Head of caudate nucleus (tissue), 42 donors: Measurements from ENCODE around the gene PEAR1.

ENCODE experiments used
- DNase-seq, 42 donors: peaks; one replicate each; pipeline versions ENCODE4 v3.0.0 to v3.0.0-alpha.2; 2020 to 2021; ENCODE audit warnings: mixed read lengths in 7 of 42
- intact Hi-C: fragments of 100-400 bp; cut with DNase I; formaldehyde crosslinking; loops from one replicate; pipeline ENCODE4 v1.15.0; 2022

The PEAR1 gene

DNA sequence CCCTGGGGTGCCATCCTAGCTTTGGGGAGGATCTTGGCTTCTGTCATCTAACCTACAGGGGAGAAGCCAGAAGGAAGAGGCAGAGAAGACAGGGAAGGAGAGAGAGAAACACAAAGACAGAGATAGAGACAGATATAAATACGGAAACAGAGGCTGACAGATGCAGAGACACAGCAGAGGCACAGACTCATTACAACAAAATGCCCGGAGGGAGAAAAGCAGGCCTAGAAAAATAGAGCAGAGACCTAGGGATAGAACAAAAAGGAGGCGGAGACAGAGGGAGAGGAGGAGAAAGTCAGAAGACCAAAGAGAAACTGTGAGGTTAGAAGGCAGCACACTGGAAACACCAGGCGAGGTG, 1.9 kb downstream of the PEAR1 start:
- intact Hi-C loops, result no loop called here
- no peak for DNase-seq

DNA sequence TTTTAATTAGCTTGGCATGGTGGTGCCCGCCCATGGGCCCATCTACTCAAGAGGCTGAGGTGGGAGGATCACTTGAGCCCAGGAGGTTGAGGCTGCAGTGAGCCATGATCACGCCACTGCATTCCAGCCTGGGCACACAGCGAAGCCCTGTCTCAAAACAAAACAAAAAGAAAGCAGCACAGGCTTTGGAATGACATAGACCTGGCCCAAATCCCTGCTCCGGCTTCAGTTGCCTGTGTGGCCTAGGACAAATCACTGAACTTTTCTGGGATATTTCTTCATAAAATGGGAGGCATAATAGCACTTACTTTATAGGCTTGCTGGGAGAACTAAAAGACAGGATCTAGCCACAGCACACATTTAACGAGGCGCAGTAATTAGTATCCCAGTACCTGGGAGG, 2.4 kb downstream of the PEAR1 start:
- intact Hi-C loops, result no loop called here

DNA sequence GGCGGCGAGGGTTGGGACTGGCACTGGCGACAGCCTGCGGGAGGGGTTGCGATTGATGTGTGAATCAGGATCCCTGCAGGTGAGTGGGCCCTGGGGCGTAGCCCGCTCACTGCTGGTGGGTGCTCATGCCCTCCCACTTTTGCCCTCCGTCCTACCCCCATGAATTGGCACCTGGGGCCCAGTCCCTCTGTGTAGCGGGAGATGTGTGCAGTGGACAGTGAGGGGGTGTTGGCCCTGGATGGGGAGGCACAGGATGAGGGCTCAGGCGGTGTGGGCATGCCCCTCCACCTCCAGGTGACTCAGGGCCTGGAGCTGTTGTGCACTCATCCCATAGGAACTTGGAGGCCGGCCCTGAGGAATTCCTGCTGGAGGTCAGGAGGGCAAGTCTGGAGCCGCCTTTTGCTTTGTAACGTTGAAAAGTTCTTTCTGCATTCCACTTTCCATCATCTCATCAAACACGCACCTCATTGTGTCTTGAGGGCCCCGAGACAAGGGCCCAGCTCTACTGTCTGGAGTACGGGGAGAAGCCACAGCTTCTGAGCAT, 3.0 kb downstream of the PEAR1 start:
- no peak for DNase-seq
- intact Hi-C loops, result no loop called here

More for the DNA sequence above, 2.4 kb downstream of the PEAR1 start:
- no peak for DNase-seq

DNA sequence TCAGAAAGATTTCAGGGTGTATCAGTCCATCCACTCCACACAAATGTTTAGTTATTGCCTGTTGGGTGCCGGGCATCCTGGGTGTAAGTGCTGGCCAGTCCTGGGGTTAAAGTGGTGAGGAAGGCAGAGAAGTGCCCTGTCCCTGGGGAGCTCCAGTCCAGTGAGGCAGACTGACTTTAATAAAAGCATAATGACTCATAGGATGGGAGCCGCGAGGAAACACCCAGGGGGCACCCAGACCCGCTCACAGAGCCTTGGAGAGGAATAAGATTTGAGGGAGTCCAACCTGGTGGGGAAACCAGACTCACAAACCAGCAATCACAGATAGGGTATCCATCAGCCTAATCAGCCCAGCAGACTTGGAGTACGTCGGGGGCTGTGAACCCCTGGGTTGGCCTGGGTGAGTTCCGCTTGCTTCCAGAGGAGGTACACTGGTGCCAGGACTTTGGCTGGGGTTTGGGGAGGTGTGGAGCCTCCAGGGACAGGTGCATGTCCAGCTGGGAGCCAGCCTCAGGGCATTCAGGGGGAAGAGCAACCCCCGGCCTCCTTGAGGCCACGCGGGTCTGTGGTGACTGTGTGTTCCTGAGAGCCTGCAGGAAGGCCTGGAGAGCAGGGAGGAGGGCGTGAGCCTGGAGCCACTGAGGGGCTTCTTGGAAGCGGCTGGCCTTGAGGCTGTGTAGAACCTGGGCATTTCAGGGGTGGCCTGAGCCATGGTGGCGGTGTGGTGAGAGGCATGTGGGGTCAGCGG, 3.7 kb downstream of the PEAR1 start:
- no peak for DNase-seq
- intact Hi-C loops, result no loop called here

DNA sequence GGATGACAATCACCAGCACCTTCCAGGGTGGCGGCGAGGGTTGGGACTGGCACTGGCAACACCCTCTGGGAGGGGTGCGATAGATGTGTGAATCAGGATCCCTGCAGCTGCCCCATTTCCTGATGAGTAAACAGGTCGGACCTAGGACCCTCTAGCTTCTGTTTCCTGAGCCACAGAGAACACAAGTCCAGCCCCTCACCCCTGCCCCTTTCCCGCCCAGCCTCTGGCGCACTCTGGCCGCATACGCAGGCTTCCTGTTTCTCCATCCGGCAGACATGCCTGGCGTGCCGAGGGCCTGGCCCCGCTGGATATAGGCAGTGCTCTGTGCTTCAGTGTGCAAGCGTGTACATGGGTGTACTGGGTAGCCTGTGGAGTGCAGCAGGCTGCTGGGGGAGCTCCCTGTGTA, 4.6 kb downstream of the PEAR1 start:
- DNase-seq, result no peak
- intact Hi-C loops, result no loop called here

DNA sequence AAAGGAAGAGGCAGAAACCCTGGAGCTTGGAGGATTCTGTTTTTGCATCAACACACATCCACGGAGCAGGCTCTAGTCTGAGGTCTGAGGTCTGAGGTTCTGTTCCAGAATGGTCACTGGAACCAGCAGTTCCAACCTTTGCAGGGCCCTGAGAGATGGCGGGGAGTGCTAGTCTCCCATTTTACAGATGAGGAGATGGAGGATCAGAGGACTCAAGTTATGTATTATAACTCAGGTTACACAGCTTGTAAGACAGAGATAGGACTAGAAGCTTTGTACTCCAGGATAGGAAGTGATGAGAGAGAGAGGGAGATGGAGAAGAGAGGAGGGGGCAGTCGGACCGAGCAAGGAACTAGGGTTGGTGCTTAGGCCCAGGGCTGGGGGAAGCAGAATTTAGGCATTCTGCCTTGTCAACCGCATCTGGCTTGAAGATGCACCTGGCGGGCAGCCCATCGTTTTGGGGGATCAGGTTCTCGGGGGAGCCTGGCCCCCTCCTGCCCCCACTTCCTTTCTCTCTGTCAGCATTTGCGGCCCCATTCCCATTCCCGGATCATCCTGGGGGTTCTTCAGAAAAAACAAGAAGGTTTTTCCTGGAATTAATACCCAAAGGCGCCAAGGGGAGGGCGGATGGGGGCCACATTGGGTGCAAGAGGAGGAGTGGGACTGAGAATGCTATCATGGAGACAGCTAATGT, 5.6 kb downstream of the PEAR1 start:
- DNase-seq, result no peak
- intact Hi-C loops, result no loop called here

DNA sequence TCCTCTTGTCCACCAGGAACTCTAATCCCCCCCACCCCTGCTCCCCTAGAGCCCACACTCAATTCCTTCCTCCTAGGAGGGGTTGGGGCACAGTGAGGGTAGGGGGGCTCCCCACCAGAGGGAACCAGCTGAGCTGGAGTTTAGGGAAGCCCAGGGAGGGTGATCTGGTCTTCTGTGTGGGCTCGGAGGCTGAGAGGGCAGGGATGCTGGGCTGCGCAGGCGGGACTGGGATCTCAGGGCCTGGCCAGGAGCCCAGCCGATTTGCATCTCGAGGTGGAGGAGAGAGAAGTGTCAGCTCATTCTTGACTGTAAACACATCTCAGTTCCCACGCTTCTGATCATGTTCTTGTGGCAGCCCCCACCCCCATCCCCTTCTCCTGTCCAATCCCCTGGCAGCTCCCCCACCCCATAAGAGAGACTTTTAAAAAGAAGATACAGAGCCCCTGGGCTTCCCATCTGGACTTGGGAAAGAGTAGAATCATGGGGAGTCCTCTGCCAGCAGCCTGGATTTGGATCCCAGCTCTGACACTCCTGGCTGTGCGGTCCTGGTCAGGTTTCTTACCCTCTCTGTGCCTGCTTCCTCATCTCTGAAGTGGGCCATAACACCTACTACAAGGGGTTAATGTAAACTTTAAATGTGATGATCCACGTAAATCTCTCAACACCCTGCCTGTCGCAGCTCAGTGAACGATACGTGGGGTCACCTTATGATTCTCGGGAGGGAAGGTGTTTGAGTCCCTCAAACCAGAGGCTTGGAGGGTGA, 6.6 kb downstream of the PEAR1 start:
- DNase-seq, result no peak
- intact Hi-C loops, result no loop called here

DNA sequence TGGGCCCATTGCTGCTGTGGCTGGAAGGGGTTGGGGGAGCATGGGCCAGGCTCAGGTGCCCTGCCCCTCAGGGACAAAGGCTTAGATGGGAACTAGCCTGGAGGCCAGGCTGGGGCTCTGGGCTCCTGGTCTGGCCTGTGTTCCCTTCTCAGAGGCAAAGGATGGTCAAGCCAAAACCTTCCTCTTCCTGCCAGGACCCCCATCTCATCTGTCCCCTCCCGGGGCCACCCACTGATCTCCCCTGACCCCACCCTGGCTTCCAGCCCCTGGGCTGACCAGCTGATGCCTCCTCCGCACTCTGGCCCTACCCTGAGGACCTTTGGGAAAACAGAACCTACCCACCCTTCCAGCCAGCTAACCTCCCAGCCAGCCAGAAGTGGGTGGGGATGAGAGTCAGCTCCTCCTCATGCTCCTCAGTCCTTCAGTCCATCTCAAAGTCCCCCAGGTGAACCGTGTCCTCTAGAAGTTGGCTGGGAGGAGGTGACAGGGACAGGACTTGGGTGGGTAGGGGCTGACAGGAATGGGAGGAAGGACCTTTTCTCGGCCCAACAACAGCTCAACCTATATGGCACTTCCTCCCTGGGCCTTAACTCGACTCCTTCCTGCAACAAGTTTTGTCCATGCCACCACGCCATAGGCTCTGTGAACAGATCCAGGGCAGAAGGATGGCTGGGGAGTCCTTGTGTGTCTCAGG, 7.5 kb downstream of the PEAR1 start:
- intact Hi-C loops, result no loop called here
- DNase-seq, result no peak

DNA sequence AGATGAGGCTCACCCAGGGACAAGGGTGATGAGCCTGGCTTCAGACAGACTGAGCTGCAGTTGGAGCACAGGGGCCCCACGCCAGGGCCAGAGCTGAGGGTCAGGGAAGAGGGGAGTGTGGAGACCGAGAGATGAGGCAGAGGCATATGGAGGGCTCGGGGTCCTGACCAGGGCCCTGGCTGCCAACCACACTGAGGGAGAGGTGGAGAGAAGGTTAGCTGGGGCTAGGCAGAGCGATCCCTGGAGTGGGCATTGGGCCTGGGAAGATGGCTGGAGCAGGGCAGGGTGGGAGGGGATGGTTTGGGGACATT, 8.0 kb downstream of the PEAR1 start:
- no peak for DNase-seq

DNA sequence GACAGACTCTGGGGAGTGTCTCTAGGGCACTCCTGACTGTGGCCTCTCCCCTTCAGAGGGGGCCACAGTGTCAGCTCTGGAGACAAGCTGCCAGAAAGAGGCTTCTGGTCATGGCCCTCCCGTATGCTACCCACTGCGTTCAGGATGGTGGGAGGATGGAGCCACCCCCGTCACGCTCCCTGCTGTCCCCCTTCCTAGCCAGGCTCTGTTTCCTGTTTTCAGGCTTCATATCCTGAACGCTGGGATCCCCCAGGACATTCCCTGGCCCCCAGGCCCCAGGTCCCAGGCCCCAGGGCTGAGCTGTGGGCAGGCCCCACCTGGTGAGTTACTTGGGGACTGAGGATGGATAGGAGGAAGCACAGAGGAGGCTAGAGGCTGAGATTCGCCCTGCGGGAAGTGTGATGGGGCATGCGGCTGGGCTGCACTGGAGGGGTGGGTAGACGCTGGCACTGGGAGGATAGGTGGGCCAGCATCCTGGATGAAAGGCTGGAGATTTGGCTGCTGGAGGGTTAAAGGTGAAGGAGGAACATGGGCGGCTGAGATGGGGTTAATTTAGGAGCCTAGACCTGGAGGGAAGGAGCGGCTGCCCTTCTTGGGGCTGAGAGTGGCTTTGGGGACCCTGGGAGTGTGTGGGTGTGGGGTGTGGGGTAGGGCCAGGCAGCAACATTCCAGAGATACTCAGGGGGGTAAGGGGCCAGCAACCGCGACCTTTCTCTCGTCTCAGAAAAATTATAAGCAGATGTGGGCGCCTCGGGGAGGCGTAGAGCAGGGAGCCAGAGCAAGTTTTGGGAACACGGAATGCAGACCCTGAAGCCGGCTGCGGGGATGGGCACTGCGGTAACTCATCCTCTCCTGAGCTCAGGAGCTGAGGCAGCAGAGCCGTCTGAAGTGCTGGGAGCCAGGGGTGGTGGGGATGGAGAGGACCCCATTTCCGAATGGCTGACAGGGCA, 8.7 kb downstream of the PEAR1 start:
- intact Hi-C loops, result no loop called here

More for the DNA sequence above, 8.0 kb downstream of the PEAR1 start:
- intact Hi-C loops, result no loop called here

DNA sequence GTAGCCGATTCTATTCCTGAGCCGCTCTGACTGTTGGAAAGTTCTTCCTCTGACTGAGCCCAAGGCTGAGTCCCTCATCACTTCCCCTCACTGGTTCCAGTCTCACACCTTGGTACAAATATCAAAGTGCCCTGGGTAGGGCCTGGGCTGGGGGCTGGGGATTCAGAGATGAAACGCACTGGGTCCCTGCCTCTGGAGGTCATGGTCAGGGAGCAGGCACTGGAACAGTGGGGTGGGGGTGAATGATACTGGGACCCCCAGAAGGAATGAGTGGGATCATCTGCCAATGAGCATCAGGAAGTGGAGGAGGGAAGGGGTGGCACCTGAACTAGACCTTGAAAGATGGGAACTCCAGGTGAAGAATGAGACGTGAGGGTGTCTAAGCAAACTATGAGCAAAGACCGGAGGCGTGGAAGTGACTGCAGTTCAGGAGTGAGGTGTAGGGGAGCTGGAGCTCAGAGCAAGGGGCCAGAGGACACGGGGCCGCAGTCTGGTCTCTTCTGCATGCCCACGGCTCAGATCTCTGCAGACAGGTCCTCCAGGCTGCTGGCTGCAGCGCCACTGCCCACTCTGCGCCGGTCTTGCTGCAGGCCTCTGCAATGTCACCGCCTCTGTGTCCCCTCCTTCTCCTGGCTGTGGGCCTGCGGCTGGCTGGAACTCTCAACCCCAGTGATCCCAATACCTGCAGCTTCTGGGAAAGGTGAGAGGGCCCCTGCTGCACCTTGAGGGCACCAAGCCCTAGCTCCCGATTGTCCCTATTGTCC, 10.0 kb downstream of the PEAR1 start:
- intact Hi-C loops, result no loop called here
- no peak for DNase-seq

More for the DNA sequence above, 8.7 kb downstream of the PEAR1 start:
- no peak for DNase-seq

DNA sequence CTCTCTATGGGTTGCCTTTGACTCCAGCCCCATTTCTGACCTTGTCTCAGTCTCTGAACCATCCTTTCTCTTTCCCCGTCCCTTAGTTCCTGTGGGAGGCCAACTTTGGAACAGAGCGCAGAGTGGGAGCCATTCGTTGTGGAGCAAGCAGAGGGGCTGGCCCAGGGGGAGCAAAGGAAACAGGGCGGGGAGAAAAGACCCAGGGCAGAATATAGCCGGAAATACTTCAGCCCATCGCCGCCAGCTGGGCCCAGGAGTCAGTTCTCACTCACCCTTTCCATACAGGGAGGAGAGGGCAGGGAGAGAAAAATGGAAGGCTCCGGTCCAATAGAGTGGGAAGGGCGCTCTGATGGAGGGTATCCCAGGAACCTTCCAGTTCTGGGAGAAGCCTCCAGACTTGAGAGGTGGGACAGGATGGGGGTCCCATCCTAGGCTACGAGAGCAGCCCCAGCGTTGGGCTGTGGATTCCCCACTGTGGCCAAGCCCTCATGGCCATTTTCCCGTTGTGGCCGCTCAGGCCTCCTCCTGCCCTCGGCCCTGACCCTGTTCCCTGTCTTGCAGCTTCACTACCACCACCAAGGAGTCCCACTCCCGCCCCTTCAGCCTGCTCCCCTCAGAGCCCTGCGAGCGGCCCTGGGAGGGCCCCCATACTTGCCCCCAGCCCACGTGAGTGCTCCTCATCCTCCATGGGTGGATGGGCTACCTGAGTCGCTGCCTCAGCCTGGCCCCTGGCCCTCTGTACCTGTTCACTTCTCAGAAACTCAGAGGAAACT, 10.9 kb downstream of the PEAR1 start:
- no peak for DNase-seq
- intact Hi-C loops, result no loop called here

DNA sequence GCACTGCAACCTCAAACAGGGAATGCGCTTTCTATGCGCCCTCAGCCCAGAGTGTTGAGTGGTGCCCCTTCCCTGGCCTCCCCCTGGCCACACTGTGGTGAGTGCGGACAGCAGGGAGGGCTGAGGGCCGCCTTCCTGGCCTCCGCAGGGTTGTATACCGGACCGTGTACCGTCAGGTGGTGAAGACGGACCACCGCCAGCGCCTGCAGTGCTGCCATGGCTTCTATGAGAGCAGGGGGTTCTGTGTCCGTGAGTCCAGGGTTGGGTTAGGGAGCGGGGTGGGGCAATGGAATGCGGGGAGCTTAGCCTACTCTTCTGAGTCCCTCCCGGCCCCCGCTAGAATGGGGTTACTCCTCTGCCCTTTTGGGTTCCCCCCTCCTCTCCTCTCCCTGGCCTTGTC, 11.7 kb downstream of the PEAR1 start:
- intact Hi-C loops, result no loop called here
- DNase-seq, result no peak

DNA sequence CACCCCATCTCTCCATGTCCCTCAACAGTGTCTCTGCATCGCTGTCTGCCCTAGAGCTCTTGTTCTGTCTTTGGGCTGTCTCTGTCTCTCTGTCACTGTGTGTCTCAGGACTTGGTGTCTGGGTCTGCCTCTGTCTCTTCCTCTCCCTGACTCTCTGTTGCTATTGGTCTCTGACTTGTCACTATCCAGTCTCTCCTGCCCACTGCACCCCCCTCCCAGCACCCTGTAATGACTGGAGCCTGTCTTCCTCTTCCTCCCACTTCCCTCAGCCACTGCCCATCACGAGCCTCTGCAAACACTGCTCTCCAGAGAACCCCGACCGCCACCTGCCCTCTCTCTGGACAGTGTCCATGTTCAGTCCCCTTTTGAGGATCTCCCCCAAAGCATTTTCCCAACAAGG, 12.1 kb downstream of the PEAR1 start:
- no peak for DNase-seq
- intact Hi-C loops, result no loop called here

DNA sequence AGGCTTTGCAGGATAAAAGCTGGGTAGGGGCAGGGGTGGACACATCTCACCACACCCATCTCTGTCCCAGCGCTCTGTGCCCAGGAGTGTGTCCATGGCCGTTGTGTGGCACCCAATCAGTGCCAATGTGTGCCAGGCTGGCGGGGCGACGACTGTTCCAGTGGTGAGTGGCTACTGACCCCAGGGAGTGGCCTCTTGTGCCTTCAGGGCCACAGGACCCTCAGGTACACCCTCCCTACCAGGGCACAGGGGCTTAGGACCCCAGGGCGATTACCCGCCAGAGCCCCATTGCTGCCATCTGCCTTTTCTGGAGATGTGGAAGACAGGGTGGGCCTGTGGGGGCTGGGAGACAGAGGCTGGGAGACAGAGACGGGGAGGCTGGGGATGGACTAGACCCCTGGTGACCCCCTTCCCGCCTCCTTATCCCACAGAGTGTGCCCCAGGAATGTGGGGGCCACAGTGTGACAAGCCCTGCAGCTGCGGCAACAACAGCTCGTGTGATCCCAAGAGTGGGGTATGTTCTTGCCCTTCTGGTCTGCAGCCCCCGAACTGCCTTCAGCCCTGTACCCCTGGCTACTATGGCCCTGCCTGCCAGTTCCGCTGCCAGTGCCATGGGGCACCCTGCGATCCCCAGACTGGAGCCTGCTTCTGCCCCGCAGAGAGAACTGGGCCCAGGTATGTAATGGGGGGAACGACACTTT, 12.8 kb downstream of the PEAR1 start:
- intact Hi-C loops, result no loop called here
- no peak for DNase-seq

DNA sequence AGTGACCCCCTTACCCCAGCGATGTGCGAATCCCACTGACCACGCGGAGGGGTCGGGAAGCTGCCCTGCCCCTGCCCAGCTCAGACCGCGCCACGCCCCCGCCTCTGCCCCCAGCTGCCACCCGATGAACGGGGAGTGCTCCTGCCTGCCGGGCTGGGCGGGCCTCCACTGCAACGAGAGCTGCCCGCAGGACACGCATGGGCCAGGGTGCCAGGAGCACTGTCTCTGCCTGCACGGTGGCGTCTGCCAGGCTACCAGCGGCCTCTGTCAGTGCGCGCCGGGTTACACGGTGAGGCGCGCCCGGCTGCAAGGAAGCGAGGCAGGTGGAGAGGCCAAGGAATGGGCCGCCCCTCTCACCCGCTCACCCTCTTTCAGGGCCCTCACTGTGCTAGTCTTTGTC, 15.0 kb downstream of the PEAR1 start:
- DNase-seq, result no peak
- intact Hi-C loops, result no loop called here
